Measurements from ENCODE around the gene SLC39A11. TPM values are rescaled to one million over a fixed set of nuclear protein-coding genes. Genes with fewer than 3 reads are reported as not detected.

SLC39A11 gene
- total and polyA plus RNA-seq, 4 donors = 18.9 to 44.9 (median 28.2) TPM

GRCh38 chr17:72602517-72603419 lies 489.7 kb downstream of the SLC39A11 start:
- no peak for DNase-seq (ENCODE audit: low spot score)
- Histone ChIP-seq H3K36me3 (ENCODE audit: control insufficient read depth in 4 of 4, insufficient read depth in 3 of 4, low read depth in 1 of 4, low read length in 3 of 4) (no peaks in the 10 kb centered on the region), H3K27me3 (ENCODE audit: control insufficient read depth in 4 of 4, insufficient read depth in 4 of 4, low read length in 3 of 4) (peaks cover 0 to 14% (median 4%) of the 10 kb centered on the region in 4 donors), H3K9me3 (ENCODE audit: control insufficient read depth in 4 of 4, low read length in 3 of 4) (peaks cover 0 to 2% (median 0%) of the 10 kb centered on the region in 4 donors), H3K4me1 (ENCODE audit: control insufficient read depth in 4 of 4, insufficient read depth in 4 of 4, low read length in 3 of 4) (no peaks in the 10 kb centered on the region), H3K9ac (ENCODE audit: low read depth in 1 of 2, low read length in 2 of 2) (no peak overlapping the region), H3K27ac (ENCODE audit: low read depth in 1 of 2, low read length in 2 of 2) (no peak overlapping the region), H3K4me3 (ENCODE audit: low read depth in 1 of 3, low read length in 3 of 3) (no peak overlapping the region)
- 40% methylated on average over 12 of the region's 12 CpGs for WGBS
- TF ChIP-seq ATF3 (IDR thresholded peaks at IDR 0.05) = no peak
- TF ChIP-seq, protein P1, sequence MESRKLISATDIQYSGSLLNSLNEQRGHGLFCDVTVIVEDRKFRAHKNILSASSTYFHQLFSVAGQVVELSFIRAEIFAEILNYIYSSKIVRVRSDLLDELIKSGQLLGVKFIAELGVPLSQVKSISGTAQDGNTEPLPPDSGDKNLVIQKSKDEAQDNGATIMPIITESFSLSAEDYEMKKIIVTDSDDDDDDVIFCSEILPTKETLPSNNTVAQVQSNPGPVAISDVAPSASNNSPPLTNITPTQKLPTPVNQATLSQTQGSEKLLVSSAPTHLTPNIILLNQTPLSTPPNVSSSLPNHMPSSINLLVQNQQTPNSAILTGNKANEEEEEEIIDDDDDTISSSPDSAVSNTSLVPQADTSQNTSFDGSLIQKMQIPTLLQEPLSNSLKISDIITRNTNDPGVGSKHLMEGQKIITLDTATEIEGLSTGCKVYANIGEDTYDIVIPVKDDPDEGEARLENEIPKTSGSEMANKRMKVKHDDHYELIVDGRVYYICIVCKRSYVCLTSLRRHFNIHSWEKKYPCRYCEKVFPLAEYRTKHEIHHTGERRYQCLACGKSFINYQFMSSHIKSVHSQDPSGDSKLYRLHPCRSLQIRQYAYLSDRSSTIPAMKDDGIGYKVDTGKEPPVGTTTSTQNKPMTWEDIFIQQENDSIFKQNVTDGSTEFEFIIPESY (IDR thresholded peaks at IDR 0.05) = no peak
- TF ChIP-seq, protein P2, sequence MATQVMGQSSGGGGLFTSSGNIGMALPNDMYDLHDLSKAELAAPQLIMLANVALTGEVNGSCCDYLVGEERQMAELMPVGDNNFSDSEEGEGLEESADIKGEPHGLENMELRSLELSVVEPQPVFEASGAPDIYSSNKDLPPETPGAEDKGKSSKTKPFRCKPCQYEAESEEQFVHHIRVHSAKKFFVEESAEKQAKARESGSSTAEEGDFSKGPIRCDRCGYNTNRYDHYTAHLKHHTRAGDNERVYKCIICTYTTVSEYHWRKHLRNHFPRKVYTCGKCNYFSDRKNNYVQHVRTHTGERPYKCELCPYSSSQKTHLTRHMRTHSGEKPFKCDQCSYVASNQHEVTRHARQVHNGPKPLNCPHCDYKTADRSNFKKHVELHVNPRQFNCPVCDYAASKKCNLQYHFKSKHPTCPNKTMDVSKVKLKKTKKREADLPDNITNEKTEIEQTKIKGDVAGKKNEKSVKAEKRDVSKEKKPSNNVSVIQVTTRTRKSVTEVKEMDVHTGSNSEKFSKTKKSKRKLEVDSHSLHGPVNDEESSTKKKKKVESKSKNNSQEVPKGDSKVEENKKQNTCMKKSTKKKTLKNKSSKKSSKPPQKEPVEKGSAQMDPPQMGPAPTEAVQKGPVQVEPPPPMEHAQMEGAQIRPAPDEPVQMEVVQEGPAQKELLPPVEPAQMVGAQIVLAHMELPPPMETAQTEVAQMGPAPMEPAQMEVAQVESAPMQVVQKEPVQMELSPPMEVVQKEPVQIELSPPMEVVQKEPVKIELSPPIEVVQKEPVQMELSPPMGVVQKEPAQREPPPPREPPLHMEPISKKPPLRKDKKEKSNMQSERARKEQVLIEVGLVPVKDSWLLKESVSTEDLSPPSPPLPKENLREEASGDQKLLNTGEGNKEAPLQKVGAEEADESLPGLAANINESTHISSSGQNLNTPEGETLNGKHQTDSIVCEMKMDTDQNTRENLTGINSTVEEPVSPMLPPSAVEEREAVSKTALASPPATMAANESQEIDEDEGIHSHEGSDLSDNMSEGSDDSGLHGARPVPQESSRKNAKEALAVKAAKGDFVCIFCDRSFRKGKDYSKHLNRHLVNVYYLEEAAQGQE (IDR thresholded peaks at IDR 0.05) = no peak
- no peak for TF ChIP-seq NR2F2 (IDR thresholded peaks at IDR 0.05)

- TF ChIP-seq HNF4A (conservative IDR thresholded peaks at IDR 0.05) (no peak), JUND (IDR thresholded peaks at IDR 0.05) (no peak), YY1 (IDR thresholded peaks at IDR 0.05) (no peak), TAF1 (conservative IDR thresholded peaks at IDR 0.05) (no peak)
- TF ChIP-seq, protein P2 (IDR thresholded peaks at IDR 0.05) = no peak
- TF ChIP-seq, protein P3, sequence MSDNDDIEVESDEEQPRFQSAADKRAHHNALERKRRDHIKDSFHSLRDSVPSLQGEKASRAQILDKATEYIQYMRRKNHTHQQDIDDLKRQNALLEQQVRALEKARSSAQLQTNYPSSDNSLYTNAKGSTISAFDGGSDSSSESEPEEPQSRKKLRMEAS (IDR thresholded peaks at IDR 0.05) = no peak
- Histone ChIP-seq H3K4me3 (ENCODE audit: low read depth in 1 of 3, low read length in 3 of 3) (no peak overlapping the region), H3K9ac (ENCODE audit: low read depth in 1 of 2, low read length in 2 of 2) (no peak overlapping the region), H3K36me3 (ENCODE audit: control insufficient read depth in 4 of 4, insufficient read depth in 3 of 4, low read depth in 1 of 4, low read length in 3 of 4) (no peaks in the 10 kb centered on the region), H3K27me3 (ENCODE audit: control insufficient read depth in 4 of 4, insufficient read depth in 4 of 4, low read length in 3 of 4) (peaks cover 0 to 14% (median 4%) of the 10 kb centered on the region in 4 donors), H3K9me3 (ENCODE audit: control insufficient read depth in 4 of 4, low read length in 3 of 4) (no peaks in the 10 kb centered on the region), H3K4me1 (ENCODE audit: control insufficient read depth in 4 of 4, insufficient read depth in 4 of 4, low read length in 3 of 4) (no peaks in the 10 kb centered on the region), H3K27ac (ENCODE audit: low read depth in 1 of 2, low read length in 2 of 2) (no peak overlapping the region)
- no peak for DNase-seq (ENCODE audit: low spot score)
- 51% methylated on average over 4 of the region's 4 CpGs for WGBS
These were observed 491.6 kb downstream of the SLC39A11 start for GRCh38 chr17:72600934-72601333.
